ENCODE data around the gene SEMA3A.

SEMA3A gene

DNA sequence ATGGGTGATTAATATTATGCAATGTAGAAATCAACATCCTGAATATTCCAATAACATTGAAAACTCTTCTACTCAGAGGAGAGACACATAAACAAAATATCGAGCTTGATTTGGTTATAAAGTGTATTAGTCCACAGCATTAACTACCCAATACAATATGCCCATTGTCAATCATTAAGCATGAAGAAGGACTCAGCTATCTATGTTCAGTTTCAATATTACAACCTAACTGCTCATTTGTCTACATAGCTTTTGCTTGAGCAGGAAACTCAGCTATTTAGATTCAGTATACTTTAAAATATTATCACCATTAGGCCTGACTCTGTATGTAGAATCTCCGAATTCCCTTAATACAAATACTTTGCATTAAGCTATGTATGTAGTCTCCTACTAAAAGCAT is 262.6 kb downstream of the SEMA3A start:
- Histone ChIP-seq H3K27me3 (ENCODE audit: control insufficient read depth in 1 of 2, insufficient read depth in 2 of 2, low read length in 2 of 2) (no peaks in the 10 kb centered on the region), H3K4me3 (ENCODE audit: low read depth in 1 of 2, low read length in 2 of 2) (no peak overlapping the region), H3K4me1 (ENCODE audit: control insufficient read depth in 1 of 2, insufficient read depth in 2 of 2, low read length in 2 of 2) (no peaks in the 10 kb centered on the region), H3K9ac (ENCODE audit: low read depth in 1 of 2, low read length in 2 of 2) (no peak overlapping the region), H3K9me3 (ENCODE audit: control insufficient read depth in 1 of 2, low read length in 2 of 2) (no peaks in the 10 kb centered on the region), H3K27ac (ENCODE audit: low read depth, low read length) (no peak overlapping the region), H3K36me3 (ENCODE audit: control insufficient read depth in 1 of 2, insufficient read depth in 2 of 2, low read length in 2 of 2) (no peaks in the 10 kb centered on the region)

DNA sequence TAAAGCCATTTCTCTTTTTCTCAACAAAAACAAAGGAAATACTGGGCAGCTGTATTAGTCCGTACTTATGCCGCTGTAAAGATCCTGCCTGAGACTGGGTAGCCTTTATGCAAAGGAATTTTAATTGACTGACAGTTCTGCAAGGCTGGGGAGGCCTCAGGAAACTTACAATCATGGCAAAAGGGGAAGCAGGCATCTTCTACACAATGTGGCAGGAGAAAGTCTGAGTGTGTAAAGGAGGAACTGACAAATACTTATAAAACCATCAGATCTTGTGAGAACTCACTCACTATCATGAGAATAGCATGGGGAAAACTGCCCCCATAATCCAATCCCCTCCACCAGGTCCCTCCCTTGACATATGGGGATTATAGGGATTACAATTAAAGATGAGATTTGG is 264.3 kb downstream of the SEMA3A start:
- no peaks in the 10 kb centered on the region for H3K9me3 ChIP-seq (ENCODE audit: control insufficient read depth in 1 of 2, low read length in 2 of 2)
- no peaks in the 10 kb centered on the region for H3K36me3 ChIP-seq (ENCODE audit: control insufficient read depth in 1 of 2, insufficient read depth in 2 of 2, low read length in 2 of 2)

DNA sequence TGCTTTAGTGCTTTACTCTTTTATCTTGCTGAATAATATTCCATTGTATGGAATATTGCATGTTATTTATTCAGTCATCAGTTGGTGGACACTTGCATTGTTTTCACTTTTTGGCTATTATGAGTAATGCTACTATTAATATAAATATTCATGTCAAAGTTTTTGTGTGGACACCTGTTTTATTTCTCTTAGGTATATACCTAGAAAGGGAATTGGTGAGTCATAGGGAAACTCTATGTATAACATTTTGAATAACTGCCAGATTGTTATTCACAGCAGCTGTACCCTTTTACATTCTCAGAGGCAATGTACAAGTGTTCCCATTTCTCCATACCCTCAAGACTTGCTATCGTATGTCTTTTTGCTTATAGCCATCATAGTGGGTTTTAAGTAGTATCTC is 268.7 kb downstream of the SEMA3A start:
- H3K9me3 ChIP-seq (ENCODE audit: control insufficient read depth in 1 of 2, low read length in 2 of 2) = no peaks in the 10 kb centered on the region
- no peak overlapping the region for H3K9ac ChIP-seq (ENCODE audit: low read depth in 1 of 2, low read length in 2 of 2)
- no peaks in the 10 kb centered on the region for H3K4me1 ChIP-seq (ENCODE audit: control insufficient read depth in 1 of 2, insufficient read depth in 2 of 2, low read length in 2 of 2)
- no peak overlapping the region for H3K27ac ChIP-seq (ENCODE audit: low read depth, low read length)
- no peaks in the 10 kb centered on the region for H3K27me3 ChIP-seq (ENCODE audit: control insufficient read depth in 1 of 2, insufficient read depth in 2 of 2, low read length in 2 of 2)
- H3K4me3 ChIP-seq (ENCODE audit: low read depth in 1 of 2, low read length in 2 of 2) = no peak overlapping the region
- H3K36me3 ChIP-seq (ENCODE audit: control insufficient read depth in 1 of 2, insufficient read depth in 2 of 2, low read length in 2 of 2) = no peaks in the 10 kb centered on the region

More for the DNA sequence above, 264.3 kb downstream of the SEMA3A start:
- Histone ChIP-seq H3K4me1 (ENCODE audit: control insufficient read depth in 1 of 2, insufficient read depth in 2 of 2, low read length in 2 of 2) (no peaks in the 10 kb centered on the region), H3K4me3 (ENCODE audit: low read depth in 1 of 2, low read length in 2 of 2) (no peak overlapping the region), H3K27ac (ENCODE audit: low read depth, low read length) (no peak overlapping the region), H3K9ac (ENCODE audit: low read depth in 1 of 2, low read length in 2 of 2) (no peak overlapping the region), H3K27me3 (ENCODE audit: control insufficient read depth in 1 of 2, insufficient read depth in 2 of 2, low read length in 2 of 2) (no peaks in the 10 kb centered on the region)

DNA sequence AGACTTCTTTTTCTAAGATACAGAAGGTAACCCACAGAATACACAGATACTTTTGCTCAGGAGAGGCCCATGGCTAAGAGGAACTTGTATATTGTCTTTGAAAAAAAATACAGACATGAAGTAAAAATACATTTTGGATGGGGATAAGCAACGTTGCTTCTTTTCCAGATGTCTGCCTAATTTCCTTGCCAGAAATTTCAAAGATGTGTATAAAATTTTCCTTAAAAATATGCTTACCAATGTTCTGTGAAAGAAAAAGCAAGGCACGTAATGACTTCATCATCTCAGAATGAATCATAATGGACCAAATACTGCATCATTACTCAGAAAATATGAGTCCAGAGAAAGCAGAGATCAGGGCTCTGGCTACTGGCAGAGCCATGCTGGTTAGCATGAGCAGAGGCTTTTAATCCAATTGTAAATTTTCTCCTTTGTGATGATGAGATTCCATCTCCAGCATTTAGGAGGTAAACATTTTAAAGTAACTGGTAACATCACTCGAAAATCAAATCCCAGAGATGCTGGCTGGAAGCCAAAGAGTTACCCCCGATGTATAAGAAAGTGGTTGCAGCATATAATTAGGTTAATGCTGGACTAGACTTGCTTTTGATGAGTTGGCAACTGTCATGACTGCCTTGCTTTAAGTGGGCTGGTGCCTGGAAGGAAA is 272.5 kb downstream of the SEMA3A start:
- H3K4me1 ChIP-seq (ENCODE audit: control insufficient read depth in 1 of 2, insufficient read depth in 2 of 2, low read length in 2 of 2) = no peaks in the 10 kb centered on the region
- H3K9me3 ChIP-seq (ENCODE audit: control insufficient read depth in 1 of 2, low read length in 2 of 2) = no peaks in the 10 kb centered on the region
- H3K27ac ChIP-seq (ENCODE audit: low read depth, low read length) = no peak overlapping the region
- H3K27me3 ChIP-seq (ENCODE audit: control insufficient read depth in 1 of 2, insufficient read depth in 2 of 2, low read length in 2 of 2) = no peaks in the 10 kb centered on the region
- H3K36me3 ChIP-seq (ENCODE audit: control insufficient read depth in 1 of 2, insufficient read depth in 2 of 2, low read length in 2 of 2) = no peaks in the 10 kb centered on the region
- no peak overlapping the region for H3K9ac ChIP-seq (ENCODE audit: low read depth in 1 of 2, low read length in 2 of 2)
- H3K4me3 ChIP-seq (ENCODE audit: low read depth in 1 of 2, low read length in 2 of 2) = no peak overlapping the region

DNA sequence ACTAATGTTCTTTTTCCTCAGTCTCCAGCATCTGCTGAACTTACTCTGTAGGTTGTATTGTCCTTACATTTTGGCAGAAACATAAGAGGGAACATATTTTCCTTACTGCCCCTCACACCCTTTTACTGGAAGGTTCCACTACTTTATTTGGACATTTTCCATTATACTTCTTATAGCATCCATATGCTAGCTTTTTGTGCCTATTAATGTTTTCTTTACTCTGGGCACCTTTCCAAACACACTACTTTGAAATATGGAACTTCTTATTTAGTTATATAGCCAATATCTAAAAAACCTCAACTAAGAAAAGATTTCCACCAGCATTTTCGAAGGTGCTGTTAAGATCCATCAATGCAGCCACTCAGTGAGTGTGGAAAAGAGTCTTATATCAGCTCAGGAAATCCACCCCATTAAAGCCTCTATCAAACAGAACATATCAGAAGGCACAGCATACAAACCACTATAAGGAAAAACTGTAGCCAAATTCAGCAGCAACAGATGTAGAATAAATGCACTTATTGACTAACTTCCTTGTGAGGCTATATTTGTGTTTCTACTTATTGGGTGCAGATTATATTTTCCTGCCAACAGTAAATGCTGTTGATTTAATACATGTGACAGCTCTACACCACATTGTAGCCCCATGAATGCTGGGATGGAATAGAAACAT is 273.2 kb downstream of the SEMA3A start:
- Histone ChIP-seq H3K27ac (ENCODE audit: low read depth, low read length) (no peak overlapping the region), H3K4me3 (ENCODE audit: low read depth in 1 of 2, low read length in 2 of 2) (no peak overlapping the region), H3K36me3 (ENCODE audit: control insufficient read depth in 1 of 2, insufficient read depth in 2 of 2, low read length in 2 of 2) (no peaks in the 10 kb centered on the region), H3K27me3 (ENCODE audit: control insufficient read depth in 1 of 2, insufficient read depth in 2 of 2, low read length in 2 of 2) (no peaks in the 10 kb centered on the region), H3K9me3 (ENCODE audit: control insufficient read depth in 1 of 2, low read length in 2 of 2) (no peaks in the 10 kb centered on the region), H3K4me1 (ENCODE audit: control insufficient read depth in 1 of 2, insufficient read depth in 2 of 2, low read length in 2 of 2) (no peaks in the 10 kb centered on the region), H3K9ac (ENCODE audit: low read depth in 1 of 2, low read length in 2 of 2) (no peak overlapping the region)

DNA sequence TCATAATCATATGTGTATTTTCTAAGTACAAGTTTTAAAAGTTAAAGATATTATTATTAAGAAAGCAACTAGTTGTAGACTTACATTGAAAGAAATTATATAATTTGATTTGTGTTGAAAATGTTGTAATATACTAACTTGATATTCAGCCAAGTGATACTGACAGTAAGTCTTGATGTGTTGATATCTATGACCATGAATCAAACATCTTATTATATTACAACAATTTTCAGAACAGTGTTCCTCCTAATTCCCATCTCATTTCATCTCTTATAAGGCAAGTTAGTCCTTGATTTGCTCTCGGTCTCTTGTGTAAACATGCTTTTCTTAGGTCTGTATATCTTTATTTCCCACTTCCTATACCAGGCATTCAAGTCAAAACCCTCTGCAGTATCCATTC is 276.4 kb downstream of the SEMA3A start:
- Histone ChIP-seq H3K27me3 (ENCODE audit: control insufficient read depth in 1 of 2, insufficient read depth in 2 of 2, low read length in 2 of 2) (no peaks in the 10 kb centered on the region), H3K36me3 (ENCODE audit: control insufficient read depth in 1 of 2, insufficient read depth in 2 of 2, low read length in 2 of 2) (no peaks in the 10 kb centered on the region), H3K9ac (ENCODE audit: low read depth in 1 of 2, low read length in 2 of 2) (no peak overlapping the region), H3K27ac (ENCODE audit: low read depth, low read length) (no peak overlapping the region), H3K4me1 (ENCODE audit: control insufficient read depth in 1 of 2, insufficient read depth in 2 of 2, low read length in 2 of 2) (no peaks in the 10 kb centered on the region), H3K9me3 (ENCODE audit: control insufficient read depth in 1 of 2, low read length in 2 of 2) (no peaks in the 10 kb centered on the region), H3K4me3 (ENCODE audit: low read depth in 1 of 2, low read length in 2 of 2) (no peak overlapping the region)

DNA sequence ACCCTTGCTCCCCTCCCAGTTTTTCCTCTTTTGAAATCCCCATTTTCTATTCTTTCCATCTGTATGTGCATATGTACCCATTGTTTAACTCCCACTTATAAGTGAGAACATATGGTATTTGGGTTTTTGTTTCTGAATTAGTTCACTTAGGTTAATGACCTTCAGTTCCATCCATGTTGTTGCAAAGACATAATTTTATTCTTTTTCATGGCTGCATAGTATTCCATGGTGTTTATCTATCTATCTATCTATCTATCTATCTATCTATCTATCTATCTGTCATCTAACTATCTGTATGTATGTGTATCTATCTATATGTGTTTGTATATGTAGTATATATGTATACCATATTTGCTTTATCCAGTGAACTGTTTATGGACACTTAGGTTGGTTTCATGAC is 281.4 kb downstream of the SEMA3A start:
- H3K36me3 ChIP-seq (ENCODE audit: control insufficient read depth in 1 of 2, insufficient read depth in 2 of 2, low read length in 2 of 2) = no peaks in the 10 kb centered on the region
- no peak overlapping the region for H3K27ac ChIP-seq (ENCODE audit: low read depth, low read length)
- no peaks in the 10 kb centered on the region for H3K27me3 ChIP-seq (ENCODE audit: control insufficient read depth in 1 of 2, insufficient read depth in 2 of 2, low read length in 2 of 2)
- no peaks in the 10 kb centered on the region for H3K9me3 ChIP-seq (ENCODE audit: control insufficient read depth in 1 of 2, low read length in 2 of 2)
- H3K4me1 ChIP-seq (ENCODE audit: control insufficient read depth in 1 of 2, insufficient read depth in 2 of 2, low read length in 2 of 2) = no peaks in the 10 kb centered on the region
- no peak overlapping the region for H3K4me3 ChIP-seq (ENCODE audit: low read depth in 1 of 2, low read length in 2 of 2)
- no peak overlapping the region for H3K9ac ChIP-seq (ENCODE audit: low read depth in 1 of 2, low read length in 2 of 2)

DNA sequence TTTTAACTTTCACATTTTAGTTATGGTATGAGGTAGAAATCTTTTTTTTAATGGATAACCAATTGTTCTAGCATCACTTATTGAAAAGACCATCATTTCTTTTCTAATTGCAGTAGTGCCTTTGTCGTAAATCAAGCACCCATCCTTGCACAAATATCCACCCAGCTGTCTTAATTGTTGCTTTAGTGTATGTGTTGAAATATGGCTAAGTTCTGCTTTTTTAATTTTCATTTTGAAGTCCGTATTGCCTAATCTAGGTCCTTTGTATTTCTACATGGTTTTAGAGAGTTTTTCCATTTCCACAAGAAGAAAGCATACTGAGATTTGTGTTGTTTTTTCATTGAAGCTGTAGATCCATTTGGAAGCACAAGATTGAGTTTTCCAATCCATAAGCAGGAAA is 286.1 kb downstream of the SEMA3A start:
- no peak overlapping the region for H3K9ac ChIP-seq (ENCODE audit: low read depth in 1 of 2, low read length in 2 of 2)
- no peaks in the 10 kb centered on the region for H3K36me3 ChIP-seq (ENCODE audit: control insufficient read depth in 1 of 2, insufficient read depth in 2 of 2, low read length in 2 of 2)
- no peak overlapping the region for H3K4me3 ChIP-seq (ENCODE audit: low read depth in 1 of 2, low read length in 2 of 2)
- no peaks in the 10 kb centered on the region for H3K27me3 ChIP-seq (ENCODE audit: control insufficient read depth in 1 of 2, insufficient read depth in 2 of 2, low read length in 2 of 2)
- H3K9me3 ChIP-seq (ENCODE audit: control insufficient read depth in 1 of 2, low read length in 2 of 2) = no peaks in the 10 kb centered on the region
- no peaks in the 10 kb centered on the region for H3K4me1 ChIP-seq (ENCODE audit: control insufficient read depth in 1 of 2, insufficient read depth in 2 of 2, low read length in 2 of 2)
- no peak overlapping the region for H3K27ac ChIP-seq (ENCODE audit: low read depth, low read length)

Data from duodenal mucosa (tissue), 2 donors.